Smooth muscle cell (in vitro differentiated cells): ENCODE data around the gene ACER3. TPM values are rescaled to one million over a fixed set of nuclear protein-coding genes. Genes with fewer than 3 reads are reported as not detected.

Source experiments
- DNase-seq: peaks from one replicate; lab custom pipeline; 2025; ENCODE audit not compliant: unreplicated experiment; lab: John Stamatoyannopoulos, UW
- H2AFZ ChIP-seq: fragments of 200-600 bp; sonication (generic); 2 replicates; pipeline ENCODE4 v1.6.0; 2016; ENCODE audit warnings: antibody characterized with exemption, low read depth, mild to moderate bottlenecking
- H3F3A ChIP-seq: fragments of 200-600 bp; sonication (generic); 2 replicates; pipeline ENCODE4 v1.6.0; 2017; ENCODE audit warnings: antibody characterized with exemption, low read depth
- H3K27ac ChIP-seq: fragments of 200-600 bp; sonication (generic); 2 replicates; pipeline ENCODE4 v1.5.1; 2016; ENCODE audit warnings: low read depth, mild to moderate bottlenecking
- H3K27me3 ChIP-seq: fragments of 200-600 bp; sonication (generic); 2 replicates; pipeline ENCODE4 v1.6.1; 2016; ENCODE audit warnings: low read depth, mild to moderate bottlenecking
- H3K36me3 ChIP-seq: fragments of 200-600 bp; sonication (generic); 2 replicates; pipeline ENCODE4 v1.5.1; 2016; ENCODE audit warnings: low read depth
- H3K4me1 ChIP-seq: fragments of 200-600 bp; sonication (generic); 2 replicates; pipeline ENCODE4 v1.5.1; 2016; ENCODE audit warnings: low read depth
- H3K4me2 ChIP-seq: fragments of 200-600 bp; sonication (generic); 2 replicates; pipeline ENCODE4 v1.6.0; 2016; ENCODE audit warnings: mild to moderate bottlenecking
- H3K4me3 ChIP-seq: fragments of 200-600 bp; sonication (generic); 2 replicates; pipeline ENCODE4 v1.5.1; 2016; ENCODE audit warnings: mild to moderate bottlenecking
- H3K79me2 ChIP-seq: fragments of 200-600 bp; sonication (generic); 2 replicates; pipeline ENCODE4 v1.6.0; 2016; ENCODE audit warnings: low read depth, mild to moderate bottlenecking
- H3K9ac ChIP-seq: fragments of 200-600 bp; sonication (generic); 2 replicates; pipeline ENCODE4 v1.6.0; 2016; ENCODE audit warnings: low read depth
- H3K9me3 ChIP-seq: fragments of 200-600 bp; sonication (generic); replicated peaks from 2 replicates; pipeline ENCODE4 v1.5.1; 2016; ENCODE audit warnings: low read depth
- H4K20me1 ChIP-seq: fragments of 200-600 bp; sonication (generic); 2 replicates; pipeline ENCODE4 v1.6.0; 2016; ENCODE audit warnings: low read depth
- CTCF ChIP-seq: fragments of 200-600 bp; sonication (generic); IDR thresholded peaks from 2 replicates; pipeline ENCODE4 v1.5.1; 2017; ENCODE audit warnings: borderline replicate concordance, mild to moderate bottlenecking, antibody characterized with exemption; ENCODE audit not compliant: insufficient read depth, poor library complexity, severe bottlenecking
- WGBS: methylation state at CpG from one replicate; pipeline ENCODE4 v1.1.7; 2016; ENCODE audit warnings: low lambda C conversion rate; 5-methylcytosine and 5-hydroxymethylcytosine counted together
- polyA plus RNA-seq: library from polyadenylated mRNA; unstranded; fragments of >200 nt; fragmentation: Nextera tagmentation; extraction: Ambion mirVana; gene quantifications from 2 replicates; pipeline ENCODE4 v1.2.1, GENCODE V29; 2016
- total RNA-seq: library from RNA; depleted of rRNA; stranded (reverse); fragments of >200 nt; gene quantifications from 2 replicates; pipeline ENCODE4 v1.2.3, GENCODE V29; 2014

Gene ACER3
- total and polyA plus RNA-seq, 2 experiments from 2014 or later, result 14.0 to 16.8 TPM

DNA sequence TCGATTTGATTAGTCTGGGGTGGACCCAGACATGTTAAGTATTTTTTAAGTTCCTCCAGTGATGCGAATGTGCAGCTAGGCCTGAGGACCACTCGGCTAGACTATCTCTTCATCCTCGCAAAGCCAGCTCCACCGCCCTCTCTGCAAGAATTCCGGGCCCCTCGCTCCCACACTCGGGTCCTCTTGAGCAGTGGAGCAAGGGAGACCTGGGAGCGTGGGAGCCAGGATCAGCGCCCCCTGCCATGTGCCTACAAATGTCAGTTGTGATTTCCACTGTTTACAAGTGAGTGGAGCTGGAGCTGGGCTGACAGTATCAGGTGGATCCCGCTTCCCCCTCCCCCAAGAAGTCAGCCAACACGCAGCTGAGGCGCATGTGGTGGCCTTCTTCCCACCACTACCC, 180.2 kb downstream of the ACER3 start:
- no peaks in the 10 kb centered on the region for H3F3A ChIP-seq
- DNase-seq, result no peak
- H3K27ac ChIP-seq, result no peak overlapping the region
- H3K27me3 ChIP-seq, result peaks cover 35% of the 10 kb centered on the region
- WGBS, result 95% methylated on average over 13 of the region's 13 CpGs
- H3K9ac ChIP-seq, result no peak overlapping the region
- H3K4me1 ChIP-seq, result no peaks in the 10 kb centered on the region
- H3K4me3 ChIP-seq, result no peak overlapping the region
- no peaks in the 10 kb centered on the region for H4K20me1 ChIP-seq
- TF ChIP-seq CTCF, result no peak
- no peaks in the 10 kb centered on the region for H3K36me3 ChIP-seq
- no peaks in the 10 kb centered on the region for H3K9me3 ChIP-seq
- no peaks in the 10 kb centered on the region for H3K79me2 ChIP-seq
- no peak overlapping the region for H3K4me2 ChIP-seq
- H2AFZ ChIP-seq, result no peak overlapping the region

GRCh38 chr11:77042111-77042726, 181.5 kb downstream of the ACER3 start:
- Histone ChIP-seq H4K20me1 (no peaks in the 10 kb centered on the region), H3K4me1 (no peaks in the 10 kb centered on the region), H3K4me3 (no peak overlapping the region), H3K4me2 (no peak overlapping the region), H3K9ac (no peak overlapping the region), H3K36me3 (no peaks in the 10 kb centered on the region), H3K9me3 (no peaks in the 10 kb centered on the region), H2AFZ (no peak overlapping the region), H3K79me2 (no peaks in the 10 kb centered on the region), H3F3A (no peaks in the 10 kb centered on the region), H3K27ac (no peak overlapping the region), H3K27me3 (peaks cover 32% of the 10 kb centered on the region)
- DNase-seq, result no peak
- WGBS, result 88% methylated on average over 13 of the region's 13 CpGs
- TF ChIP-seq CTCF, result no peak

DNA sequence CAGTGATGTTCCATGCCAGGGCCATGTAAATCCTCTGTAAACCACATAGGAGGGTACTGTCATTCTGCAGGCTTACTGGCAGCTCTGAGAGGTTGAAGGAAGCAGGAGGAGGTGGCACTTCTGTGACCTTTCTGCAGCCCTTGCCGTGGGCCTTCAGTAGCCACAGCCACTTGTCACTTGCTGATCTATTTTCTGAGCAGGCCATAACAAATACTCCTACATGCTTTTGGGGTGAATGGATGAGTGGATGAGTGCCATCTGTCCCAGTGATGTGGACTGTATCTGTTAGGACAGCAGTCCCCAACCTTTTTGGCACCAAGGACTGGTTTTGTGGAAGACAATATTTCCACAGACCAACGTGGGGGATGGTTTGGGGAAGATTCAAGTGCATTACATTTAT, 183.6 kb downstream of the ACER3 start:
- no peaks in the 10 kb centered on the region for H3K9me3 ChIP-seq
- TF ChIP-seq CTCF, result no peak
- DNase-seq, result no peak
- H3K4me2 ChIP-seq, result no peak overlapping the region
- H3K36me3 ChIP-seq, result no peaks in the 10 kb centered on the region
- WGBS, result 92% methylated on average over 2 of the region's 2 CpGs
- no peaks in the 10 kb centered on the region for H3K79me2 ChIP-seq
- H4K20me1 ChIP-seq, result no peaks in the 10 kb centered on the region
- peaks cover 23% of the 10 kb centered on the region for H3K27me3 ChIP-seq
- no peak overlapping the region for H3K27ac ChIP-seq
- no peaks in the 10 kb centered on the region for H3K4me1 ChIP-seq
- H3K4me3 ChIP-seq, result no peak overlapping the region
- H3F3A ChIP-seq, result no peaks in the 10 kb centered on the region
- no peak overlapping the region for H3K9ac ChIP-seq
- H2AFZ ChIP-seq, result no peak overlapping the region

- peaks cover 19% of the 10 kb centered on the region for H3K27me3 ChIP-seq
- H2AFZ ChIP-seq, result no peak overlapping the region
- H3K27ac ChIP-seq, result no peak overlapping the region
- no peaks in the 10 kb centered on the region for H3K36me3 ChIP-seq
- no peaks in the 10 kb centered on the region for H3F3A ChIP-seq
- H4K20me1 ChIP-seq, result no peaks in the 10 kb centered on the region
- no peak for DNase-seq
- no peak overlapping the region for H3K4me2 ChIP-seq
- no peaks in the 10 kb centered on the region for H3K4me1 ChIP-seq
- H3K4me3 ChIP-seq, result no peak overlapping the region
- WGBS, result 96% methylated on average over 9 of the region's 9 CpGs
- no peak for TF ChIP-seq CTCF
- H3K9me3 ChIP-seq, result no peaks in the 10 kb centered on the region
- no peak overlapping the region for H3K9ac ChIP-seq
- H3K79me2 ChIP-seq, result no peaks in the 10 kb centered on the region
Measured at GRCh38 chr11:77044886-77045285, 184.2 kb downstream of the ACER3 start.
